AG10803 (cell line): ENCODE data around the gene ZFP36L1.

Experiments used
- DNase-seq: peaks from one replicate; pipeline ENCODE4 v3.0.0; 2010; ENCODE audit warnings: low read depth
- H3K4me3 ChIP-seq: 2 replicates; pipeline ENCODE4 v1.5.1; 2011; ENCODE audit warnings: mild to moderate bottlenecking, low read length, control low read depth
- CTCF ChIP-seq: conservative IDR thresholded peaks from 2 replicates; pipeline ENCODE4 v1.5.1; 2011; ENCODE audit warnings: mild to moderate bottlenecking, low read length, control low read depth, inconsistent platforms

ZFP36L1 gene

GRCh38 chr14:68791902-68792677 is 777 bp downstream of the ZFP36L1 start:
- no peak for TF ChIP-seq CTCF
- H3K4me3 ChIP-seq: peak overlapping the region; percentile 100
- peak; percentile 25 for DNase-seq

GRCh38 chr14:68791078-68791901 is 1.6 kb downstream of the ZFP36L1 start:
- DNase-seq: peak; percentile 42
- TF ChIP-seq CTCF: no peak
- peak overlapping the region; percentile 100 for H3K4me3 ChIP-seq

GRCh38 chr14:68790644-68791077 is 2.2 kb downstream of the ZFP36L1 start:
- no peak for TF ChIP-seq CTCF
- no peak for DNase-seq
- peak overlapping the region; percentile 100 for H3K4me3 ChIP-seq

GRCh38 chr14:68789821-68790643 is 2.8 kb downstream of the ZFP36L1 start:
- peak; percentile 53 for DNase-seq
- no peak for TF ChIP-seq CTCF

GRCh38 chr14:68788996-68789820 is 3.7 kb downstream of the ZFP36L1 start:
- H3K4me3 ChIP-seq: peak overlapping the region; percentile 100
- peak; percentile 79 for DNase-seq
- TF ChIP-seq CTCF: peak; percentile 67

More at GRCh38 chr14:68789821-68790643, 2.8 kb downstream of the ZFP36L1 start:
- H3K4me3 ChIP-seq: peak overlapping the region; percentile 100

- no peak for TF ChIP-seq CTCF
- peak overlapping the region; percentile 100 for H3K4me3 ChIP-seq
These were observed 4.4 kb downstream of the ZFP36L1 start for GRCh38 chr14:68788275-68788995.

More at GRCh38 chr14:68788275-68788995, 4.4 kb downstream of the ZFP36L1 start:
- no peak for DNase-seq
